CD4-positive, alpha-beta T cell treated with Interferon gamma for 1 hour (primary cell): ENCODE data around the gene NAV2.

Experiments
- DNase-seq: peaks from one replicate; pipeline ENCODE4 v3.0.0-alpha.2; 2020

NAV2 gene

DNA sequence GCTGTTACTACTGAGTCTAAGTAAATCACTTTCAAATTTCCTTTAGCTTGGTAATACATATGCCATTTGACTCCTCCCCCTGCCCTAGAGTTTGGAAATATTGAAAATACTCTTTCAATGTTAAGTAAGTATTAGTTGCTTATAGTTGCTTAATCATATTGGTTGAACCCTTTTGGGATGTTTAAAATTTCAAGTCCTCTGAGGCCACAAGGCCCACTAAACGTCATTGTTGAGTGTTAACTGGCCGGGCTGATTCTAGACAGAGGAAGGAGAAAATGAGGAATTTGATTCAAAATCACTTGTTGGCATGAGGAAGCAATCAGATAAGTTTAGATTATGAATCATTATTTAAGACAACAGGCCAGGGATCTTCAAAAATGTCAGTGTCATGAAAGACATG is 8.5 kb downstream of the NAV2 start:
- no peak for DNase-seq

DNA sequence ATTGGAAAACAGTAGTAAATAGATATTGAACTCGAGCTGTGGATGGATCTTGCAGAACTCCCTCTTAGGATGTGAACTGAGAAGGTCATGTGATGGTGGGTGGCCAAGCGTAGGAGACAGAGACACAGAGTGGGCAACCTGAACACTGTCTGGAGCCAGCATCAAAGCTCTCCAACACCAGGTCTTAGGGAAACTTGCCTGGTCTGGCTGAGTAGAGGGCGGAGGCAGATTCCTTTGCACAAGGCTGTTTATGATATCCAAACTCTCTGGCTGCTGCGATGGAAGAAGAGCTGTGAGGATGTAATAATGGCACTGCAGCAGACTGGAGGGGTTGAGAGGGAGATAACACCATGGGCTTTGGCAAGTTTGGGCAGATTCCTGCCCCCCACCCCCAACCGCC is 10.1 kb downstream of the NAV2 start:
- DNase-seq, result no peak

DNA sequence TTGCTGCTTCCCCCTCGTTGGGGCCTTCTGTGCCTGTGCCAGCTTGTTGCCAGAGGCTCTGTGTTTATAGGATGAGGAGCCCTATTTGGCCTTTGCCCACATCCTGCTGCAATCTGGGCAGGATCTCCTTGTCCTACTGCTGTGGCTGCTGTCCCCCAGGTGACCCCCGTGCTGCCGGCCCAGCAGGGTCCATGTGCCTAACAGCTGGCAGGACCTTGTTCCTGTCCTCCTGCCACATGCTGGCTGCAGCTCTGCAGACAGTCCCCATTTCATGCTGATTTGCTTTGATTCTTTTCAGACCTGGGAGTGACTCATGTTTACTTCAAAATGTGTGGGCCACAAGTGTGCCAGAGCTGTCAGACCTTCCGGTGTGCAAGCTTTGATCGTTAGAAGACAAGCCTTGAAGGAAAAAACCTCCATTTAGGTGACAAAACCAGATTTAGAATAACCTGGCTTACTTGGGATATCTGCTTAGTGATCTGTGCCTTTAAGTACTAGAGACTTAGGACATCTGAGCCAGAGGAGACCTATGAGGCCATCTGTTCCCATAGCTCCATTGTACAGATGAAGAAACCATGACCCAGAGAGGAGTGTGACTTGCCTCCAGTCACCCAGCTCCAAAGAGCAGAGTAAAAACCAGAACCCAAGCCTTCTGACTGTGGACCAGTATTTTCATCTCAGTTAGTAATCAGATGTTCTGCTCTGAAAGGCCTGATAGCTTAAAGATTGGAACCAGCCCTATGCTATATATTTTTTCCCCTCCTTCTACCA is 11.1 kb downstream of the NAV2 start:
- peak; percentile 11 for DNase-seq

- DNase-seq, result no peak
These were observed 12.1 kb downstream of the NAV2 start for GRCh38 chr11:19724765-19725164.

GRCh38 chr11:19725379-19726079 is 12.9 kb downstream of the NAV2 start:
- DNase-seq, result no peak

DNA sequence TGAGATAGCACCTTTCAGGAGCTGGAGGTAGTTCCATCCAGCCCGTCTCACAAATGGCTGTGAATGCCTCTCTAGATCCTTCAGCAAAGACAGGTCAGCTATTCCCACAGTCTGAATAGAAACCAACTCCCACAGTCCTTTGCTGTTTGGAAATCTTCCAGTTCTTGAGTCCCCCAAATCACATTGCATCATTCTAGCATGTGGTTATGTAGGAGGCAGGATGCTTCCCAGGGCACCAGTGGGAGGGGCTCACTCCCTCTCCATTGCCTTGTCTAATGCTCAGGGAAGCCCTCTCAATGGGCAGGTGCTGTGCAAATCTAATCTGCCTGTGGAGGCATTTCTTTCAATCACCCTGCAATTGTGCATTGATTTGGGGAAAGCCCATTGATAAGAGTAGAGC is 14.6 kb downstream of the NAV2 start:
- DNase-seq, result no peak

- DNase-seq, result no peak
These were observed 15.8 kb downstream of the NAV2 start for GRCh38 chr11:19728436-19728835.

DNA sequence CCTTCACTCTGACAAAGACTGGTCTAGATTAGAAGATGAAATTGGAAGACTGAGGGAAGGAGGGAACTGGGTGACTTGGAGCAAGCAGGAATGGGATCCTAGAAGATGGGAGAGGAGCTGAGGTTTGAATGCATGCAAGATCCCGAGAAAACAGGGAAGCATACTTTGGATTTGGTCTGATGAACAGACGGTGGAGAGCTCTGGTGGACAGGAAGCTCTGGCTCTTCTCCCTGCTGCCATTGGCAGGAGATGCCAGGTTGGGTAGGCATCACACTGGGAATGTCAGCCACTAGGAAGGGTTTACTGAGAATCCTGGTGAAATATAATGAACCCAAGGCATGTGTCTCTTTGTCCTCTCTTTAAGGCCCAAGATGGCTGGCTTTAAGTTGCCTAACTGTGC is 16.5 kb downstream of the NAV2 start:
- no peak for DNase-seq

GRCh38 chr11:19730373-19730772 is 17.7 kb downstream of the NAV2 start:
- DNase-seq, result no peak

DNA sequence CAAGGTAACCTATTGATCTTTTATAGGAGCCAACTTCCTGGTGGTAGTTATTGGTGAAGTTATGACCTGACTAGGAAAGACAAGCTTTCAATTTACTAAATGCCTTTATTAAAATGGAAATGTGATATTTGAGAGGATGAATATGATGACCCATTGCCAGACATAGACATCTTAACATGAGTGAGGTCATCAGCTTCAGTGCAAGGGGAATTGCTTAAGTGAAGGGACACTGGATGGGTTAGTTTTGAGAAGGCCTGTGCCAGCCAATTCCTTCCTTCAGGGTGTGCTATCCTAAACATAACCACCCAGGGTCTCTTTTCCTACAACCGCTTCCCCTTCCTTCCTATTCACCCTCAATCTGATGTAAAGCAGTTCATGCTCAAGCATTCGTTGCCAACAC is 21.5 kb downstream of the NAV2 start:
- DNase-seq, result no peak

DNA sequence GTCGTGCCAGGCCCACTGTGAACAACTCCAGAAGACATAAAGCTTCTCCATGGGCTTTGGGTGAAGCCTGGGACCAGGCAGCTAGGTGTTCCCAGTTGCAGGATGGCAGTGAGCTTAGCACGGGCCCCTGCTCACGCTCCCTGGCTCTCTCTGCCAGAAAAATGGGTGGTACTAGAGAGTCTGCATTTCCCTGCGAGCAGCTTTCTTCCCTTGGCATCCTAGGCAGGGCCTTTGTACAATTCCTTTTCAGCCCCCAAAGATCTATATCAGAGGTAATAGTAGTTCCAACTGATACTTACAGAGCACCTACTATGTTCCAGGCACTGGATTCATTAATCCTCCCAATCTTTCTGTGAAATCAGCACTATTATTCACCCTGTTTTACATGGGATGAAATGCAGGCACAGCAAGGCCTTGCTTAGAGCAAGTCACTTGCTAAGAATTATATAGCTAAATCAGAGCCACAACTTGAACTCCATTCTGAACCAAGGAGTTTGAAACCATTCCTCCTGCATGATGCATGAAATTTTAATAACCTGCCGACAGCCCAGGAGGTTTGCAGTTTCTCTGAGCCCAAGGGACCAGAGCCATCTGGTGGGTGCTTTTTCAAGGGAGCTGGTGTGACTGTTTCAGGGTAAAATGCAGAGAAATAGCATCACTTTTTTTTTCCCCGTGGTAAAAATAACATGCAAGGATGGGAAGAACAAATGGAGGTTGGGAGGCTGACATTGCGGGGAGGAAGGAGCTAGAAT is 22.7 kb downstream of the NAV2 start:
- DNase-seq, result no peak

DNA sequence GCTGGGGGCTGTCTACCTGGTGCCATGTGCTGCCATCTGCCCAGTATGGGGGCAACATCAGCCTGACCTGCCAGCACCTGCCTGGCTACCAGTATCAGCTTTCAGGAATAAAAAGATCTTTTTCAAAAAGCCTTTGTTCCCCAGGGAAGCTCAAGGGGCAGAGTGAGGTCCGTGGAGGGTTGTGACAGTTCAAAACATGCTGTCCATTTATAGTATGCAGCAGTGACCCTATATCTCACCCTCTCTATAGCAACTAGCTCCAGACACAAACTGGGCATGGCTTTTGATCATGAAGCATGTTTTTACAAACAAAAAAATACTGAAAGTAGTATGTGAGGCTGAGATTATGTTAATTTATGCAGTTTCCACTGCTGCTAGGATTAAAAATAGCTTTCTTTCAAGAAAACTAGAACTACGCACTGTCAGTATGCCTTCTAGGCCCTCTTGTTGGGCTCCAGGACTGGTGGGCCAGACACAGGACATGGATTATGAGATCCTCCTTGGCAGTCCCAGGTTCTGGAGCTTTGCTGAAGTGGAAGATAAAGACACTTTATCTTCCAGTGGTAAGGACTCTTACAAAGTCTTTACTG is 23.4 kb downstream of the NAV2 start:
- no peak for DNase-seq

DNA sequence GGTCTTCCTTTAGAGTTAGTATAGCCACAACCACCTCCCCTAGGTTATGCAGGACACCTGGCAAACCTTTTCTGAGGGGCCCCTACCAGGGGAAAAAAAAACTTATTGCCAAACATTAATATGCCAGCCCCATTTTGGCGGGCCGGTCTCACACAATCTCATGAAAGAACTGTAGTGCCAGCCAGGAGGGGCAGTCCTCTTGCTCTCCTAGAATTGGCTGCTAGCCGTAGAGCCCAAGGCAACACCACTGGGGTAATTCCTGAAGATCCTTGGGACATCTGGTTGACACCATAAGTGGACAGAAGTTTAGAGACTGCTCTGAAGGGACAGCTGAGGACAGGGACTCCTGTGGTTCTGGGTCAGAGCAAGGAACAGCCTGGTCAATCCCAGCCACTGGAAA is 24.2 kb downstream of the NAV2 start:
- no peak for DNase-seq

DNA sequence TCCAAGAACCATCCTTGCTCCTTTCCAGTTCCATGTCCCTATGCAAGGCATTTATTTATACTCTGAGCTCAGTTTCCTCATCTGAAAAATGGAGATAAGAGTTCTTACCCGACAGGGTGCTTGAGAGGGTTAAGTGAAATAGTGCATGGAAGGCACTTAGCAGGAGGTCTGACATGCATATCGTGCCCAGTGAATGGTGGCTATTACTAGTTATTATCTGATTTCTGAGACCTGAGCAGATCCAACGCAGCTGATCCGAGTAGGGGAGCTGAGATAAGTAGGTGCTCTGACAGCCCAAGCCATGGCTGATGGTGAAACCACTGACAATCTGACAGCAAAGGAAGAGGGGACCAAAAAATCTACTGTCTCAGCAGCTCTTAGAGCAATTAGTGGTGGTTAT is 24.9 kb downstream of the NAV2 start:
- no peak for DNase-seq

DNA sequence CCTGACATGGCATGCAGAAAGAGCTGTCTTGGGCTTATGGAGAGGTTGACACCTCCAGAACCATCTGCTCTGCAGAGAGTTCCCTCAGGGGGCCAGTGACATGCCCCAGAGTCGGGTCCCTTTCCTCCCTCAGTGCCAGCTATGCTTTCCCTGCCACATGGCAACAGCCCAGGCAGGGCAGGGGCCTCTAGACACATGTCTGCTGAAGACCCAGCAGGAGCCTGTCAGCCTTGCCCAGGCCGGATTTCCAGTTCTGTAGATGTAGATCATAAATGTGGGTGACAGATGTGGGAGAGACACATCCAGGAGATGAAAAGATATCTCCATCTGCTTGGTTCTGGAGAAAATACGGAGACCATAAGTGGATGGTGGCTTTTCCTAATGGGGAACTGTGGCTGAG is 25.5 kb downstream of the NAV2 start:
- no peak for DNase-seq

- DNase-seq, result no peak
These were observed 27.2 kb downstream of the NAV2 start for GRCh38 chr11:19739872-19740271.

GRCh38 chr11:19740586-19740985 is 27.9 kb downstream of the NAV2 start:
- no peak for DNase-seq

DNA sequence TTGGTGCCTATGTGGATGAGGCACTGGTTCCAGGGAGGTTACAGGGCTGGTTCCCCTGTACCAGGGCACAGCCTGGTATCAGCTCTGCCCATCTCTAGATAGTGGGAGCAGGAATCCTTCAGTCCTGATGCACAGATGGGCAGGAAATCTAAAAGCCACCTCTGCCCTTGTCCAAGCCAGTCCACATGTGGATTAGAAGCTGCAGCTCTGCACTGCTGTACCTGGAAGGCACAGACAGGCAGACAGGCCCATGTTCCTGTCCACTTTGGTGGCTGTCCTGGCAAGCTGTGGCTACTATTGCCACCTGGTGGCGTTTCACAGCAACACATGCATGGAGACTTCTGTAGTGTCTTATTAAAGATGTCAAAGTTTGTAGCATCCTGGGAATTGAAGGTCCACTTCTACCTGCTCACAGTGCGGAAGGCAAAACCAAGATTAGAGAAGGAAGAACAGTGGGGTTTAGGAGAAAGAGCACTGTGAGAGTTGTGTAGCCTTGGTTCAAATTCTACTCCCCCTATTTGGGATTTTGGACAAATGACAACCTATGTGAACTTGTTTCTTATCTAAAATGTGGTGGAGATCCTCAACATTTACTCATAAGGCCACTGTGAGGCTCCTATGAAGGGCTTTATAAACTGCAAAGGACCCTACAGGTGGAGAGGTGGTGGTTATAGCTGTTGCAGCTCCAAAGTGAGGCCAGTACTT is 30.1 kb downstream of the NAV2 start:
- peak; percentile 60 for DNase-seq

- no peak for DNase-seq
These were observed 31.0 kb downstream of the NAV2 start for GRCh38 chr11:19743622-19744021.

- DNase-seq, result no peak
These were observed 31.5 kb downstream of the NAV2 start for GRCh38 chr11:19744130-19744529.

DNA sequence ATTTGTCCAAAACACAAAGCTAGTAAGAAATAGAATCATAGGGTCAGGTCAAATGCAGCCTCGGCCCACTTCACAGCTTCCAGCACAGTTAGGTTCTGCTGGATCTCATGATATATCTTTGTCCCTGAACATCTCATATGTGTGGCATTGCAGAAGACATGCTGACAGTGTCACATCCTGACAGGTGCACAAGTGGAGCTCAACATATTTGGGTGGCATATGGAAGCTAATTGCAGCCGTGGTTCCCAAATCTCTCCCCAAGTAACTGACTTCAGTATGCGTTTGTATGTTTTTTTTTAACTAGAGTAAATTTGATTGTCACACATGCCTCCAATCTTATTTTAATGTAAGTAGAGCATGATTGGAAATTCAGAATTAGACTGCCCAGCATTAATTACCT is 33.4 kb downstream of the NAV2 start:
- DNase-seq, result no peak

GRCh38 chr11:19747634-19748033 is 35.0 kb downstream of the NAV2 start:
- DNase-seq, result no peak

GRCh38 chr11:19751055-19751454 is 38.4 kb downstream of the NAV2 start:
- DNase-seq, result no peak
